Vagina (tissue), 2 donors: ENCODE results near the gene SLC1A6.

ENCODE experiments used
- POLR2A ChIP-seq, 2 donors: fragments of 450-650 bp; IDR thresholded peaks; one replicate each; pipeline ENCODE4 v1.6.1; 2017; ENCODE audit warnings: antibody characterized with exemption in 2 of 2, mild to moderate bottlenecking in 2 of 2, moderate library complexity in 2 of 2
- TF ChIP-seq, protein P1 (sequence below), 3 experiments: fragments of 450-650 bp in 2 of 3; fragments of 200-600 bp in 1 of 3; sonication (generic) in 1 of 3; IDR thresholded peaks; one replicate each; pipeline ENCODE4 v1.5.1; 2017 to 2019; ENCODE audit warnings: antibody characterized with exemption in 3 of 3, mild to moderate bottlenecking in 2 of 3, moderate library complexity in 2 of 3

DNA sequence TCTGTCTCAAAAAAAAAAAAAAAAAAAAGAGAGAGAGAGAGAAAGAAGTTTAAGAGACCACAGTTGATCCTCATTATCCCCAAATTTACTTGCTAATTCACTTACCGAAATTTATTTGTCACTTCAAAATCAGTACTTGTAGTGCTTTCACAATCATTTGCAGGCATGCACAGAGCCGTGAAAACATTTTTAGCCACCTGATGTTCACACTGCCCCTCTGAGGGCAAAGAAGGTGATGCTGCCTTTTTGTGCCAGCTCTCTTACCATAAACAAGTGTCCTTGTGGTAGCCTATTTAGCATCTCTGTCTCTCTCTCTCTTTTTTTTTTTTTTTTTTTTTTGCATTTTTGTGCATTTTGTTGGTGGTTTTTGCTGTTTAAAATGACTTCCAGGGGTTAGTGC lies 45.6 kb upstream of the SLC1A6 start:
- TF ChIP-seq, protein P1, sequence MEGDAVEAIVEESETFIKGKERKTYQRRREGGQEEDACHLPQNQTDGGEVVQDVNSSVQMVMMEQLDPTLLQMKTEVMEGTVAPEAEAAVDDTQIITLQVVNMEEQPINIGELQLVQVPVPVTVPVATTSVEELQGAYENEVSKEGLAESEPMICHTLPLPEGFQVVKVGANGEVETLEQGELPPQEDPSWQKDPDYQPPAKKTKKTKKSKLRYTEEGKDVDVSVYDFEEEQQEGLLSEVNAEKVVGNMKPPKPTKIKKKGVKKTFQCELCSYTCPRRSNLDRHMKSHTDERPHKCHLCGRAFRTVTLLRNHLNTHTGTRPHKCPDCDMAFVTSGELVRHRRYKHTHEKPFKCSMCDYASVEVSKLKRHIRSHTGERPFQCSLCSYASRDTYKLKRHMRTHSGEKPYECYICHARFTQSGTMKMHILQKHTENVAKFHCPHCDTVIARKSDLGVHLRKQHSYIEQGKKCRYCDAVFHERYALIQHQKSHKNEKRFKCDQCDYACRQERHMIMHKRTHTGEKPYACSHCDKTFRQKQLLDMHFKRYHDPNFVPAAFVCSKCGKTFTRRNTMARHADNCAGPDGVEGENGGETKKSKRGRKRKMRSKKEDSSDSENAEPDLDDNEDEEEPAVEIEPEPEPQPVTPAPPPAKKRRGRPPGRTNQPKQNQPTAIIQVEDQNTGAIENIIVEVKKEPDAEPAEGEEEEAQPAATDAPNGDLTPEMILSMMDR (IDR thresholded peaks at IDR 0.05) = no peak
- no peak for TF ChIP-seq POLR2A (IDR thresholded peaks at IDR 0.05)
